SKM-1 (cell line): ENCODE measurements around the gene SPINK2.

Experiments
- DNase-seq: peaks from one replicate; lab custom pipeline; 2025; ENCODE audit not compliant: unreplicated experiment; lab: John Stamatoyannopoulos, UW

The SPINK2 gene

DNA sequence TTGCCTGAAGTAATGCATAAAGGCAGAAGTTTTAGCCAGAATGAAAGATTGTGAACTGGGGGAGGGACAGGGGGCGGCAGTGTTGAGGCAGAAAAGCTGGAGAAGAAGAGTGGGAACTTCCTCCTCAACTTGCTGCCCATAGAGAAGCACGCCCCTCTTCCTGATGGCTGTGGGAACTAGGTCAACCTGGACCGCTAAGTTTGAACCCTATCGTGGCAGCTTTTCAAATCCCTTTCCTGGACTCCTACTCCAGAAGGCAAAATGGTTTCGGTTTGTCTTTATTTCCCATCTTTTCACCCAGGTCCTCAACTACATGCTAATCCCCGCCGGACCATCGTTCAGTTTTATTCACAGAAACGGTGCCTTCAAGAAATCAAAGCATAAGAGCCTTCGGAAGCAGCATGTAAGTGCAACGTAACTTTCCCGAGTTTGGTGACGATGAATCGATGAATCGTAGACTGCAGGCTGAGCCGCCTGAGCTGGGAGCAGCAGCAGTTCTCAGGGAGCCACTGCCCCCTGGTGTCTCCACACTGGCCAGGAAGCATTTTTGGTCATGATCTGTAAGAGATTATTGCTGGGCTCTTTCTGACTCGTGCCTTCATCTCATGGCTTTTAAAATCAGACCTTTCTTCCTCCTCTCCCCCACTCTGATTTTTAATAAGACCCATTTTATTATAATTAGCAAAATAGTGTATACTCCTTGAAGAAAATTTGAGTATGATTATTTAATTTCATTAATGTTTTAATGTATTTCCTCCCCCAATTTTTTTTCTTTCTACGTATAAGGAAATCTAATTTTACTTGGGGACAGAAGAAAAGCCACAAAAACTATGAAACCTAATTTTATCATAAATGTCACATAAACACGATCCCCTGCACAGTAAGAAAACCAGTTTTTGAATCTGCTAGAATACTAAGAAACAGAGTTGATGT lies 21.4 kb downstream of the SPINK2 start:
- DNase-seq, result peak; percentile 69

DNA sequence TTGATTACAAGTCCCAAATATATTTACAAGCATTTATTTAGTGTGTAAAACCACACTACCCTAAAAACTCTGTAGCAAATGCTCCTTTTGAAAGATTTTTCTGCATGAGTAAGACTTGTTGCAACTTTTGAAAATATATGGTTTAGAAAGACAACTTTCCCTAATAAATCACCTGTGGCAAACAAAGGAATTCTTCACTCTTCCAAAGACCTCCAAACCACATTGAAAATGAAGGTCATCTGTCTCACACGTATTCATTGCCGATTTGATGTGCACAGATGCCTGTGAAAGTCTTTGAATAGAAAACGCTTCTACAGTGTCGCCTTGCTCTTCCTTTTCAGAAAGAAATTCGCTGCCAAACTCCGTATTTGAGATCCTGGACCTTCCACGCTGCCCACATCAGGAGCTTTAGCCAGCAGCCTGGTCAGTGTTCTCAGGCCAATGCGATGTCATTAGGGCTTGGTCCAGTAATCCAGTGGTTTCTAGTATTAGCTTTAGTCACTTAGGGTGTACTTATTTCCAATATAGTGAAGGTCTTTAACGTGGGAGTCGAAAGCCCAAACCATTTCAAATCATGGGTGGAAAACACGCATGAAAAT lies 22.2 kb downstream of the SPINK2 start:
- DNase-seq, result no peak

DNA sequence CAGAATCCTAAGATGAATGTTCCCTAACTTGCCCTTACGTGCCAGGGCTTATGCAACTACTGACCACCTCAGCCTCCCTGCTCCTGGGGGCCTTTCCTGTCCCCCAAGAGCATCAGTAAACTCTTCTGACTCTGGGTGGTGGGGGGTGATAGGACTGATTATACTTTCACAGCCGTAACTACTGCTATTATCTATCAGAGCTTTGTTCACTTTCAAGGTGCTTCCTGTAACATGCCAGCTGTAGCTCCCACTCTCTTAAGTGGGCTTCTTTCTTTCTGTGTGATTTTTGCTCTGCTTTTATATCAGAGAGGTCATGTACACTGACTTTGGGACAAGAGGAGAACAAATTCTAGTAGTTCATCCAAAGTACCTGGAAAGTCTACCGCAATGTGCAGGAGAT lies 25.3 kb downstream of the SPINK2 start:
- no peak for DNase-seq

DNA sequence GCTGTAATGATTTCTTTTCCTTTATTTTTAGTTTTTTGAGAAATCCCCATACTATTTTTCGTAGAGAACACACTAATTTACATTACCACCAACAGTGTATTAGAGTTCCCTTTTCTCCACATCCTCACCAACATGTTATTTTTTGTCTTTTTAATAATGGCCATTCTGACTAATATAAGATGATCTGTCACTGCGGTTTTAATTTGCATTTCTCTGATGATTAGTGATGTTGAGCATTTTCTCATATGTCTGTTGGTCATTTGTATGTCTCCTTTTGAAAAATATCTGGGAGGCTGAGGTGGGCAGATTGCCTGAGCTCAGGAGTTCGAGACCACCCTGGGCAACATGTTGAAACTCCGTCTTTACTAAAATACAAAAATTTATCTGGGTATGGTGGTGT lies 30.2 kb downstream of the SPINK2 start:
- no peak for DNase-seq

DNA sequence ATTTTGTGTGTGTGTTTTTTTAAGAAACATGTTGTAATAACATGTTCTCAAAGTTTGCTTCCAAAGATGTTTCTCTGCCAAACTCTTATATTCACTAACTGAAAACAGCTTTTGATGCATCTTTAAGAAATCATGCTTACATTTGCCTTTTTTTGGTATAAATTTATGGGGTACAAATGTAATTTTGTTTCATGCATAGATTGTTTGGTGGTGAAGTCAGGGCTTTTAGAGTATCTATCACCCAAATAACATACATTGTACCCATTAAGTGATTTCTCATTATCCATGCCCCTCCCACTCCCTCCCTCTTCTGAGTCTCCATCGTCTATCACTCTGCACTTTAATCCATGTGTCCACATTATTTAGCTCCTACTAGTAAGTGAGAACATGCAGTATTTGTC lies 30.8 kb downstream of the SPINK2 start:
- no peak for DNase-seq

DNA sequence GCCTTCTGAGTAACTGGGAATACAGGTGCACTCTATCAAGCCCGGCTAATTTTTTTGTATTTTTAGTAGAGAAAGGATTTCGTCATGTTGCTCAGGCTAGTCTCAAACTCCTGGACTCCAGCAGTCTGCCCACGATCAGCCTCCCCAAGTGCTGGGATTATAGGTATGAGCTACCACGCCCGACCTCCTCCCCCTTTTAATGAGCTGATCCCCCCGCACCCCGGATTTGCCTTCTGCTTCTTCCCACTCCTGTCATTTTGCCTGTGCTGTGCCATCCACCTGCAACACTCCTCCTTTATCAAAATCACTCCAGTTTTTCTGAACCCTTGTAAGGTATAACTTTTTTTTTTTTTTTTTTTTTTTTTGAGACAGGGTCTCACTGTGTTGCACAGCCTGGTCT lies 33.4 kb downstream of the SPINK2 start:
- no peak for DNase-seq

DNA sequence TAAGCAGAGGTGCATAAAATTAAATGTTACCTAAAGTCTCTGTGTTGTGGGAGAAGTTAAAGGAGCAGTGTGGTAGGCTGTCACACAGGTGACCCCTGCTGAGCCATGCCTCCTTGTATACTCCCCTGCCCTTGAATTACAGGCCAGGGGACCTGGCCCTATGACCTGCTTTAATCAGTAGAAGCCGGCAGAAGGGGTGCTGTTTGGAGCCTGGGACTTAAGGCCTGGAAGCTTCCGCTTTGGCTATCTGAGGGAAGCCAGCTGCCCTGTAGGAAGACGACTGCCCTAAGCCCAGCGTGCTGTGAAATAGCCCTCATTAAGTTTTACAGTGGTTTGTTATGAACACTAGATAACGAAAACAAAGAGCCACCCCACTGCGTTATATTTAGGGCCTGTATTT lies 34.1 kb downstream of the SPINK2 start:
- no peak for DNase-seq

DNA sequence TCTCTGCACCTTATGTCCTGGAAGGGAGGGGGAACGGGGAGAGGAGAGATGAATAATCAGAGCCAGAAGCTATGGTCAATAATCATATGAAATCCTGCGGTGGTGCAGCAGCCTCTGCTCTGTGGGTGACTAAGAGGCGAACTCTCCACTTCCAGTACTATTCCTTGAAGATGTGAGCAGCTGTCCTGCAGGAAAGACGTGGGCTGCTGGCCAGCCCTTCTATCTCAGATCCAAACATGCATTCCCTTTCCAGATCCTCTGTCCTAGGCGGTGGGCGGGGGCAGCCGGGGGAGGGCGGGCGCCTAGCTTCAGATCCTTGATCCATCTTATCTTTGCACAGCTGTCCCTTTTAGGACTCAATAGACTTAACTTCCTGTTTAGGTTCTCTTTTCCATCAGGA lies 34.5 kb downstream of the SPINK2 start:
- no peak for DNase-seq

DNA sequence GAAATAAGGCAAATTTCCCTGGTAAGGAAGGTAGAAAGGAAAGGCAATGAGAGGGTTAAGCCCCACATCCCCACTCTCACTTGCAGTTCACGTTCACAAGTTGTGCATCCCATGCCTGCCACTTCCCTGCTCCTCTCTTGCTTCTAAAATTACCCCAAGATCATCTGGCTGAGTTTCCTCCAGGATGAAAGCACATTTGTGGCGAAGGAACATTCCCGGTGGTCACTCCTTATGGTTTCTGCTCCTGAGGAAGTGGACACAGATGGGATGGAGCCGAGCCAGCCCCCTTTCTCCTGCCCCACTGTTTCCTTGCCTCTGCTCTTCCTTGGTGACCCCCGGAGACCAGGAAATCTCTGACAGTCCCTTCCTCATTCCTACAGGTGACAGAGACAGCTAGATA lies 37.5 kb downstream of the SPINK2 start:
- no peak for DNase-seq

DNA sequence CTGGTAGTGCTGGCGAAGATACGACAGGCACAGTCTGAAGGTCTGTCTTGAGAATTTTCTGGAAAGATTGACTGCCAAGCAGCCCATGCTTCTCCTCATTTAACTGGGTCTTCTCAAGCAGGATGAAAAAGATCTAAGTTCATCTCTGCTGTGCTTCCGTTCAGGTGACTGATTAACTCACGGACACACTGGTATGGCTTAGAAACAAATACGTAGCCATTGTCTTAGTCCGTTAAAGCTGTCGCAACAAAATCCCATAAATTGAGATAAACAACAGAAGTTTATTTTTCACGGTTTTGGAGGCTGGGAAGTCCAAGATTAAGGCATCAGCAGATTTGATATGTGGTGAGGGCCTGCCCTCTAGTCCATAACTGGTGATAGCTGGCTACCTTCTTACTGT lies 39.5 kb downstream of the SPINK2 start:
- no peak for DNase-seq

DNA sequence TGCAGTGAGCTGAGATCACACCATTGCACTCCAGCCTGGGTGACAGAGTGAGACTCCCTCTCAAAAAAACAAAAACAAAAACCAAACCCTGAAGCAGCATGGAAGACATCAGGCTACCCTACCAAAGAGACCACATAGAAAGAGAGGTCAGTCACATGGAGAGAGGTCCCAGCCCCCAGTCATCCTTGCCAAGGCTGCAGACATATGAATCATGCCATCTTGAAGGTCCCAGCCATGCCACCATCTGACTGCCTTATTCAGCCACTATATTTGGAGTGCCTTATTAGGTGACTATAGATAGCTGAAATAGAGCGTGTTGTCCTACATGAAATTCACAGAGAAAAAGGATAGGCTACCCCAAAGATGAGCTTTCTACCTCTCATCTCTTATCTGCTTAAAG lies 48.2 kb downstream of the SPINK2 start:
- no peak for DNase-seq

DNA sequence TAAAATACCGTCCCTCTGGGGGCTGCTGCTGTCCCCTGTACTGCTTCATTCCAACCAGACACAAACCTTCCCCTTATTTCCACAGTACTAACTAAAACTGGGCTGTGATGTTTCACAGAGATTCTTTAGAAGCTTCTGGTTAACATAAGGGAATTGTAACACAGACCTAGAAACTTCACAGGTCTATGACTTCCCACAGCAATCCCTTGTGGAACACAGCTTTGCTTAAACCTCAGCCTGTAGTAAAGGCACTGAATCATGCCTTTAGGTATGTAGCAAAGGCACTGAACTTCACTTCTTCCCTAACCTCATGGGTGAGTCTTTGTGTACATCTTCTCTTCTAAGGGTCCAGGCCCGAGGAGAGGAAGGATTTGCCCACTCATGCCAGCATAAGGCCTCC lies 49.4 kb downstream of the SPINK2 start:
- DNase-seq, result no peak

DNA sequence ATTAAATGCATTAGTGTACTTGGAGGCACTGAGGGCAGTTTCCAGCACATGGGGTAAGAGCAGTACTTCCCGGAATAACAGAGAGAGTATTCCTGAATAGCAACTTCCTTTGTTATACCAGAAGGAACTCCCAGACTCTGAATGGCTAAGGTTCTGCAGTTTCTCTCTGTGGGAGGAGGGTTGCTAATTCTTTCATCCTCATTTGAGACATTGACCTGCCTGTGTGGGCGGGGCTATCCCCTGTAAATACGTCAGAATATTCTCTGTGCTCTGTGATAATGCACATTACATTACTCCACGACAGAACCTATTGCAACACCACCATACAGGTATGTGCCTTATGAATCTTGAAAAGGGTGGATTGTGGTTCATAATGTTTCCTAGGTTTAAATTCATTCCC lies 52.7 kb downstream of the SPINK2 start:
- no peak for DNase-seq

DNA sequence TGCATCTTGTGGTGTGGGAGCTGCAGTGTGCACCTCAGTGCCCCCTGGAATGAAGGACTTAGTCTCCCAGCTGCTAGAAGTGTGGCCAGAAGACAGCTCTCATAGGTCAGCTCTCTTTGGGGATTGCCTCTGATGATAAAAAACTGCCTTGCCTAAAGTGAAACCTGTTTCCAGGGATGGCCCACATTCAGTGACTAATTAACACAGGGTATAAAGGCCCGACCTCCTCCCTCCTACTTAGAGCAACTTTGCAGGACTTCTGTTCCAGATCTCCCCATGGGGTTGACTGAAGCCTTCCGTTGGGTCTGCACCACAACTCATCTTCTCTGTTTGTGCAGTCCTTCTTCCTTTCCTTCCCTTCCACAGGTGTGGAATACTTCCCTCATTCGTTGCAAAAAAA lies 53.2 kb downstream of the SPINK2 start:
- no peak for DNase-seq

DNA sequence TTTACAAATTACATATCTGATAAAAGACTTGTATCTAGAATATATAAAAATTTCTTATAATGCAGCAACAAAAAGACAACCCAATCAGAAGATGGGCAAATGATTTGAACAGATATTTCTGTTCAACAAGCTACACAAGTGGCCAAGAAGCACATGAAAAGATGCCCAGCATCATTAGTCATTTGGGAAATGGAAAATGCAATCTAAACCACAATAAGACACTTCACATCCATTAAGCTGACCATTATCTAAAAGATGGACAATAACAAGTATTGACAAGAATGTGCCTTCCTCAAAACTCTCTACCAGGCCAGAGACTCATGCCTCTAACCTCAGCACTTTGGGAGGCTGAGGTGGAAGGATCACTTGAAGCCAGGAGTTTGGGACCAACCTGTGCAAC lies 53.9 kb downstream of the SPINK2 start:
- DNase-seq, result no peak

DNA sequence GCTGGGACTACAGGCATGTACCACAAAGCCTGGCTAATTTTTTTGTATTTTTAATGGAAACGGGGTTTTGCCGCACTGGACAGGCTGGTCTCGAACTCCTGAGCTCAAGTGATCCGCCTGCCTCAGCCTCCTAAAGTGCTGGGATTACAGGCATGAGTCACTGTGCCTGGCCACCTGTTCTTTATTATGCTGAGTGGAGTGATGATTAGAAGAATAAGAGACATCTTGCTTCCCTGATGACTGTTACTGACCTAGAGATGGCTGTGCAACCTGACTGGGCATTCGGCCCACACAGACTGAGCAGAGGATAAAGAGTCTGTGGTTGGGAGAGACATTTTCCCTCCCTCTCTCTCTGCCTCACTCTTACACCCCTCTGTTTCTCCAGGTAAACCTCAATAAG lies 56.7 kb downstream of the SPINK2 start:
- DNase-seq, result no peak

DNA sequence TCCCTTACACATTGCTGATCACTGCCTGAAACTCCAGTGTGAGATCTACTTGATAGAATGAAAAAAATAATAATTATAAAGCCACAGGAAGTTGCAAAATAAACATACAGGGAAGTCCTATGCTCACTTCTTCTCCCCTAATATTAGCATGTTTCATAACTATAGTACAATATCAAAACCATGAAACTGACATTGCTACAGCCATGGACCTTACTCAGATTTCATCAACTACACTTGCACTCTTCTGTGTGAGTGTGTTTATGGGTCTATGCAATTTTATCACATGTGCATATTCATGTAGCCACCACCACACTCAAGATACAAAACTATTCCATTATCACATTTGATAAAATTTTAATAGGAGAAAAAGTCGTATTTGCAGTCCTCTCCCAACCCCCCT lies 57.3 kb downstream of the SPINK2 start:
- no peak for DNase-seq

DNA sequence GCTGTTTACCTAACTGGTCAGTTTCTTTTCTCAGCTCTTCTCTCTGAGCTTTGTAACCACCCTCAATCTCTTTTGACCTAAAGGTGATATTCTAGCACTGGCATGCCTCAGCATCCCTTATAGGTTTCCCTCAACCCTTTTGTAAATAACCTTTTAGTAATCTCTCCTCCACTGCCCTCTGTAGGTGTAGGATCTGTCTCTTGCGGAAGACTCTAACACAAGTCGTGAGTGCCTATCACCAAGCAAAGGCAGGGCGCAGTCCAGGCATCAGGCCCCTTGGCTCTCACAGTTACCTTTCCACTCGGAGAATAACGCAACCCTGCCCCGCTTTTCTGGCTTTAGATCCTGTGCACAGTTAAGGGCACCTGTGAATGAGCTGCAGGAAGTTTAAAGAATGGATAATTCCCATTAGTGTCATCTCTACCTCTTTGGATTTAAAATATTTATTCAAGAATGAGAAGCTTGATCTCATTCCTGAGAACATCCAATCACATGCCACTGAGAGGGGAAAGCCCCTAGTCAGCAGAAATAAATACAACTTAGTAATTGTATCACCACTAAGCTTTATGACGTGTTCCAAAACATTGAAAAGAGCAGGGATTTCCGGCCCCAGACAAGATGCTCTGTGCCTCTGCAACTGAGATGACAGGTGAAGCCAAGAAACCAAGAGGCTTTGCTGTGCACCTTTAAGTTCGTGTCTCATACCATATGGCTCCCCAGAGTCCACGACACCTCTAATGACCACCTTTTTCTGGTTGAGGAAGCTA lies 58.8 kb downstream of the SPINK2 start:
- no peak for DNase-seq

DNA sequence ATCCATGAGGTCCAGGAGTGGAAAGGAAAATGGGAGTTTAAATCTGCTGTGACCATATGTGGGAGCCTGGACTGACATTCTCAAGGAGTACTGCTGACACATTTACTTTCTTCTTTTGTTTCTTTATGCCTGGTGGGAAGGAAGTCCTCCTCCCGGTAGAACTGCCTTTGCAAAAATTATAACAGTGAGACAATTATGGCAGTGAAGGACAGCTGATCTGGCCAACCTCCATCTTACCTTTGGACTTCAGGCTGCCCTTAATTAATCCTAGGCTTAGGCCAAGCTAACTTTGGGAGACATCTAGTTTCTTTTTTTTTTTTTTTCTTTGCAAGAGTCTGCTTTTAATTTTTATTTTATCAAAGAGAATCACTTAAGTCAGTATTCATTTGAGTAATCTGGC lies 61.3 kb downstream of the SPINK2 start:
- no peak for DNase-seq
